H1 (cell line): ENCODE results near the gene SEMA4D. TPM values are rescaled to one million over a fixed set of nuclear protein-coding genes. Genes with fewer than 3 reads are reported as not detected.

Experiments
- CTCF ChIA-PET: fragments of 300-600 bp; sonication (Branson Sonifier 250); formaldehyde crosslinking; loops from one replicate; lab custom pipeline; 2021; ENCODE audit not compliant: partially characterized antibody; lab: Charles Lee
- POLR2A ChIA-PET: fragments of 300-600 bp; sonication (Branson Sonifier 250); formaldehyde crosslinking; loops from one replicate; lab custom pipeline; 2021; ENCODE audit warnings: inconsistent platforms; ENCODE audit not compliant: partially characterized antibody; lab: Charles Lee
- DNase-seq, 2 experiments: peaks; one replicate each; pipeline versions ENCODE4 v3.0.0 to v3.0.0-alpha.2; 2010 to 2022; ENCODE audit warnings: low spot score in 2 of 2, low read depth in 1 of 2, mixed read lengths in 1 of 2
- FAIRE-seq: peaks from 2 replicates; lab custom pipeline; 2011; peaks lifted over from hg19 to GRCh38; lab: Jason Lieb, UNC
- H2AFZ ChIP-seq: 2 replicates; pipeline ENCODE4 v1.8.1; 2012; ENCODE audit warnings: low read length, inconsistent platforms
- H2AK5ac ChIP-seq: 2 replicates; pipeline ENCODE4 v1.6.1; 2013; ENCODE audit warnings: low read depth, low read length
- H2BK120ac ChIP-seq: replicated peaks from 2 replicates; pipeline ENCODE3; 2013; ENCODE audit warnings: low read depth, low read length, inconsistent platforms
- H2BK12ac ChIP-seq: 2 replicates; pipeline ENCODE4 v1.6.1; 2013; ENCODE audit warnings: low read depth, low read length
- H2BK15ac ChIP-seq: 2 replicates; pipeline ENCODE4 v1.6.1; 2013; ENCODE audit warnings: low read length
- H2BK20ac ChIP-seq: 2 replicates; pipeline ENCODE4 v1.6.1; 2013; ENCODE audit warnings: low read length
- H2BK5ac ChIP-seq: 2 replicates; pipeline ENCODE4 v1.6.1; 2013; ENCODE audit warnings: low read depth, low read length
- H3K14ac ChIP-seq: 2 replicates; pipeline ENCODE4 v1.6.1; 2013; ENCODE audit warnings: inconsistent platforms; ENCODE audit not compliant: insufficient read length
- H3K18ac ChIP-seq: 2 replicates; pipeline ENCODE4 v1.6.1; 2013; ENCODE audit warnings: low read length; ENCODE audit errors: extremely low read depth
- H3K23ac ChIP-seq: 2 replicates; pipeline ENCODE4 v1.6.1; 2013; ENCODE audit warnings: inconsistent platforms; ENCODE audit not compliant: insufficient read length
- H3K23me2 ChIP-seq: 2 replicates; pipeline ENCODE4 v1.6.1; 2013; ENCODE audit warnings: low read depth, low read length
- H3K27ac ChIP-seq: 2 replicates; pipeline ENCODE4 v1.6.1; 2011; ENCODE audit warnings: low read depth, low read length, inconsistent platforms
- H3K27me3 ChIP-seq, 4 experiments: replicated peaks in 1 of 4; 1 replicate in 1 of 4; 2 replicates in 3 of 4; pipeline versions ENCODE4 v1.6.1 to v1.8.1; 2011 to 2013; ENCODE audit warnings: low read length in 3 of 4, mild to moderate bottlenecking in 3 of 4, inconsistent platforms in 2 of 4, mixed read lengths in 2 of 4, moderate library complexity in 1 of 4; ENCODE audit not compliant: control insufficient read depth in 3 of 4, insufficient read depth in 3 of 4; ENCODE audit errors: extremely low read depth in 1 of 4
- H3K36me3 ChIP-seq, 4 experiments: 2 replicates each; pipeline versions ENCODE4 v1.6.1 to v1.8.1; 2011 to 2013; ENCODE audit warnings: mild to moderate bottlenecking in 4 of 4, low read length in 3 of 4, moderate library complexity in 2 of 4, control low read depth in 1 of 4, inconsistent platforms in 1 of 4; ENCODE audit not compliant: insufficient read depth in 4 of 4, control insufficient read depth in 2 of 4
- H3K4ac ChIP-seq: replicated peaks from 2 replicates; pipeline ENCODE3; 2013; ENCODE audit warnings: low read length, low read depth, mixed read lengths, inconsistent platforms; ENCODE audit not compliant: insufficient read length
- H3K4me1 ChIP-seq, 4 experiments: replicated peaks in 1 of 4; 1 replicate in 1 of 4; 2 replicates in 3 of 4; pipeline versions ENCODE4 v1.6.1 to v1.8.1; 2011 to 2013; ENCODE audit warnings: low read length in 3 of 4, inconsistent platforms in 2 of 4, mixed read lengths in 1 of 4; ENCODE audit not compliant: insufficient read depth in 4 of 4, control insufficient read depth in 3 of 4
- H3K4me2 ChIP-seq, 2 experiments: 2 replicates each; pipeline versions ENCODE4 v1.6.1 to v1.8.1; 2011 to 2013; ENCODE audit warnings: low read depth in 2 of 2, low read length in 2 of 2, control low read depth in 1 of 2, inconsistent platforms in 1 of 2, mild to moderate bottlenecking in 1 of 2; ENCODE audit not compliant: insufficient read depth in 1 of 2
- H3K4me3 ChIP-seq, 4 experiments: fragments of 200-600, 300-600 bp in 1 of 4; sonication (generic), shearing (Covaris generic), sonication (Bioruptor Twin) in 1 of 4; 2 replicates each; pipeline versions ENCODE4 v1.5.1 to v1.8.1; 2011 to 2016; ENCODE audit warnings: low read length in 4 of 4, low read depth in 3 of 4, control low read depth in 2 of 4, inconsistent platforms in 2 of 4, mild to moderate bottlenecking in 2 of 4, mixed read lengths in 1 of 4, moderate library complexity in 1 of 4; ENCODE audit not compliant: insufficient read depth in 2 of 4; ENCODE audit errors: extremely low read depth in 1 of 4
- H3K56ac ChIP-seq: replicated peaks from 2 replicates; pipeline ENCODE3; 2013; ENCODE audit warnings: low read depth, mild to moderate bottlenecking, mixed read lengths, low read length, inconsistent platforms; ENCODE audit not compliant: insufficient read length
- H3K79me1 ChIP-seq: 2 replicates; pipeline ENCODE4 v1.6.1; 2013; ENCODE audit warnings: low read depth, low read length, control low read depth
- H3K79me2 ChIP-seq, 2 experiments: 2 replicates each; pipeline versions ENCODE4 v1.6.1 to v1.8.1; 2012 to 2013; ENCODE audit warnings: low read length in 2 of 2, mild to moderate bottlenecking in 2 of 2, inconsistent platforms in 1 of 2; ENCODE audit not compliant: insufficient read depth in 2 of 2, control insufficient read depth in 1 of 2
- H3K9ac ChIP-seq, 4 experiments: replicated peaks in 1 of 4; 1 replicate in 1 of 4; 2 replicates in 3 of 4; pipeline versions ENCODE4 v1.6.1 to v1.8.1; 2011 to 2013; ENCODE audit warnings: low read depth in 3 of 4, low read length in 3 of 4, control low read depth in 2 of 4, mild to moderate bottlenecking in 2 of 4, moderate library complexity in 2 of 4, inconsistent platforms in 1 of 4; ENCODE audit errors: extremely low read depth in 1 of 4
- H3K9me3 ChIP-seq, 2 experiments: 2 replicates each; pipeline versions ENCODE4 v1.6.1 to v1.8.1; 2012 to 2013; ENCODE audit warnings: mild to moderate bottlenecking in 2 of 2, moderate library complexity in 2 of 2, control low read depth in 1 of 2, inconsistent platforms in 1 of 2, low read depth in 1 of 2, low read length in 1 of 2, mixed read lengths in 1 of 2; ENCODE audit not compliant: insufficient read depth in 2 of 2
- H4K20me1 ChIP-seq, 2 experiments: replicated peaks in 1 of 2; 2 replicates each; pipeline versions ENCODE3 to v1.8.1; 2011 to 2013; ENCODE audit warnings: inconsistent platforms in 2 of 2, low read length in 2 of 2, mild to moderate bottlenecking in 1 of 2; ENCODE audit not compliant: insufficient read depth in 2 of 2, control insufficient read depth in 1 of 2
- H4K5ac ChIP-seq: 2 replicates; pipeline ENCODE4 v1.6.1; 2013; ENCODE audit warnings: low read length, low read depth, mixed read lengths, inconsistent platforms; ENCODE audit not compliant: insufficient read length
- H4K8ac ChIP-seq: 2 replicates; pipeline ENCODE4 v1.8.0; 2013; ENCODE audit warnings: mild to moderate bottlenecking, moderate library complexity, low read length, inconsistent platforms; ENCODE audit not compliant: insufficient read depth; ENCODE audit errors: extremely low read depth
- H4K91ac ChIP-seq: replicated peaks from 2 replicates; pipeline ENCODE3; 2013; ENCODE audit warnings: low read length, mixed read lengths, inconsistent platforms; ENCODE audit not compliant: insufficient read length
- EP300 ChIP-seq, 2 experiments: IDR thresholded peaks; 1 replicate in 1 of 2; 2 replicates in 1 of 2; pipeline ENCODE4 v1.6.1; 2011 to 2012; ENCODE audit warnings: low read depth in 2 of 2, low read length in 2 of 2, mild to moderate bottlenecking in 2 of 2, borderline replicate concordance in 1 of 2, inconsistent platforms in 1 of 2, moderate library complexity in 1 of 2
- POLR2A ChIP-seq, 2 experiments: IDR thresholded peaks; 1 replicate in 1 of 2; 2 replicates in 1 of 2; pipeline ENCODE4 v1.6.1; 2011; ENCODE audit warnings: low read depth in 2 of 2, low read length in 2 of 2, mild to moderate bottlenecking in 2 of 2; ENCODE audit errors: control extremely low read depth in 1 of 2
- POLR2AphosphoS5 ChIP-seq: IDR thresholded peaks from 2 replicates; pipeline ENCODE4 v1.6.1; 2011; ENCODE audit warnings: low read depth, low read length
- SP4 ChIP-seq: IDR thresholded peaks from 2 replicates; pipeline ENCODE4 v1.6.1; 2012; ENCODE audit warnings: low read length, inconsistent platforms
- WGBS, 2 experiments: shearing (Covaris generic) in 1 of 2; methylation state at CpG; one replicate each; pipeline versions ENCODE4 v1.1.6 to v1.1.7; 2013 to 2015; ENCODE audit warnings: low lambda C conversion rate in 2 of 2, mixed read lengths in 2 of 2, inconsistent platforms in 1 of 2, low coverage in 1 of 2, missing lambda C conversion rate in 1 of 2; ENCODE audit not compliant: insufficient replicate concordance in 2 of 2, insufficient coverage in 1 of 2, insufficient read length in 1 of 2; ENCODE audit errors: extremely low coverage in 1 of 2, missing lambda C conversion rate in 1 of 2; 5-methylcytosine and 5-hydroxymethylcytosine counted together
- polyA plus RNA-seq, 7 experiments: library from polyadenylated mRNA; depleted of rRNA in 3 of 7; stranded (reverse) in 5 of 7; unstranded in 2 of 7; fragments of >200 nt in 5 of 7; fragments of 200-250 nt in 2 of 7; gene quantifications; 1 replicate in 5 of 7; 2 replicates in 1 of 7; 4 replicates in 1 of 7; pipeline versions ENCODE4 v1.2.1 to v1.2.3, GENCODE V29; 2011 to 2013; ENCODE audit warnings: missing spikeins in 2 of 7, mixed read lengths in 2 of 7
- total RNA-seq: library from RNA; stranded (reverse); fragmentation: NEBNext Ultra II Directional; extraction: Animal tissue kit (Norgen Biotek cat#: 25700); gene quantifications from 2 replicates; pipeline ENCODE4 v1.2.1, GENCODE V29; 2021

The SEMA4D gene
- total and polyA plus RNA-seq, 2 of the 8 experiments (the other 6 are each of a cell fraction or from before 2014, with no cell fraction given) = 21.0 to 70.4 TPM

DNA sequence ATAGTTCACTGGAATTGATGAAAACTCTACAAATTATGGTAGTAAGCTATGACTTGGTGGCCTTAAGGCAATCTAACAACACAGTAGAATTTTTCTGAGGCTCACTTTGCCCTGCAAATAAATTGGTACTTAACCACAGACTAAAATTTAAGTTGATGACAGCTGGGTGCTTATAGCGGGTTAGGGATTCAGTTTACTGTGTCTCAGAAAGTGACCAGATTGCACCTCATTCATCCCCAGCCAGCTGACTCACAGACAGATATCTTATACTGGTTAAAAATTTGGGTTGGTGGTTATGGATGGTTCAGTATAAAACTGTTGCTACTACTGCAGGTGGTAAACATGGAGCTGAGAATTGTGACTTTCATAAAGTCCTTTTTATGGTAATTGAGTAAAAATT, 184.1 kb downstream of the SEMA4D start:
- CTCF ChIA-PET = no interaction called here
- WGBS, 2 experiments = 89% methylated on average over 1 of the region's 1 CpG; no CpG with 5 or more reads in 1 of the 2 experiments

More for the DNA sequence above, 184.1 kb downstream of the SEMA4D start:
- H3K23ac ChIP-seq = no peak overlapping the region
- no peak overlapping the region for H3K4ac ChIP-seq
- H4K5ac ChIP-seq = no peak overlapping the region
- no peaks in the 10 kb centered on the region for H3K9me3 ChIP-seq
- H4K8ac ChIP-seq = no peak overlapping the region
- FAIRE-seq = no peak
- H2AK5ac ChIP-seq = no peak overlapping the region
- H2BK20ac ChIP-seq = no peak overlapping the region
- H3K27me3 ChIP-seq = no peaks in the 10 kb centered on the region
- peak overlapping the region; percentile 0 to 100 (median 98); a peak in 7 of 8 replicates for H3K4me3 ChIP-seq
- POLR2A ChIA-PET = interaction anchor here (1.0 to 3.2 kb wide), 2 partner anchors 11 to 112 kb away, joined by 4 to 19 read pairs; no protein-coding TSS in a partner anchor
- peaks cover 6 to 44% (median 25%) of the 10 kb centered on the region in 4 experiments for H3K36me3 ChIP-seq
- peaks cover 3% of the 10 kb centered on the region; the same call in 1 of the 2 replicates for H3K79me1 ChIP-seq
- peaks cover 17 to 24% of the 10 kb centered on the region in 2 experiments for H4K20me1 ChIP-seq
- no peak overlapping the region for H2BK120ac ChIP-seq
- no peak overlapping the region for H3K27ac ChIP-seq
- H2AFZ ChIP-seq = no peak overlapping the region
- H3K9ac ChIP-seq = peak overlapping the region in 2 of 4 experiments; percentile 1 to 39; a peak in 2 of 7 replicates
- H3K4me2 ChIP-seq = peak overlapping the region; percentile 58 to 67
- no peak overlapping the region for H3K14ac ChIP-seq
- H2BK12ac ChIP-seq = no peak overlapping the region
- peaks cover 40 to 71% of the 10 kb centered on the region in 2 experiments for H3K79me2 ChIP-seq
- H2BK15ac ChIP-seq = no peak overlapping the region
- no peak for DNase-seq
- H3K23me2 ChIP-seq = 0 out of 2 replicates have a peak, but pooled peaks cover 2% of the 10 kb centered on the region
- H2BK5ac ChIP-seq = no peak overlapping the region
- H3K56ac ChIP-seq = no peak overlapping the region
- TF ChIP-seq POLR2AphosphoS5 = peak; percentile 47; the same call in 1 of the 2 replicates
- TF ChIP-seq EP300 (IDR thresholded peaks at IDR 0.05; ENCODE audit: borderline replicate concordance in 1 of 2, low read depth in 2 of 2, low read length in 2 of 2) = no peak
- no peak for TF ChIP-seq SP4
- peak in 1 of 2 experiments; percentile 13; a peak in 2 of 3 replicates for TF ChIP-seq POLR2A (IDR thresholded peaks at IDR 0.05; ENCODE audit: control extremely low read depth in 1 of 2, low read depth in 2 of 2, low read length in 2 of 2)
- TF ChIP-seq, all 59 proteins: peak for 2
- Histone ChIP-seq H3K4me1 (peaks cover 0 to 11% (median 4%) of the 10 kb centered on the region in 4 experiments; a peak in 5 of 7 replicates), H4K91ac (no peak overlapping the region), H3K18ac (no peak overlapping the region)
